ENCODE data around the gene VAMP4. TPM values are rescaled to one million over a fixed set of nuclear protein-coding genes. Genes with fewer than 3 reads are reported as not detected.

The VAMP4 gene, protein sequence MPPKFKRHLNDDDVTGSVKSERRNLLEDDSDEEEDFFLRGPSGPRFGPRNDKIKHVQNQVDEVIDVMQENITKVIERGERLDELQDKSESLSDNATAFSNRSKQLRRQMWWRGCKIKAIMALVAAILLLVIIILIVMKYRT
- 7.3 and 7.7 TPM in 2 replicates for total RNA-seq

DNA sequence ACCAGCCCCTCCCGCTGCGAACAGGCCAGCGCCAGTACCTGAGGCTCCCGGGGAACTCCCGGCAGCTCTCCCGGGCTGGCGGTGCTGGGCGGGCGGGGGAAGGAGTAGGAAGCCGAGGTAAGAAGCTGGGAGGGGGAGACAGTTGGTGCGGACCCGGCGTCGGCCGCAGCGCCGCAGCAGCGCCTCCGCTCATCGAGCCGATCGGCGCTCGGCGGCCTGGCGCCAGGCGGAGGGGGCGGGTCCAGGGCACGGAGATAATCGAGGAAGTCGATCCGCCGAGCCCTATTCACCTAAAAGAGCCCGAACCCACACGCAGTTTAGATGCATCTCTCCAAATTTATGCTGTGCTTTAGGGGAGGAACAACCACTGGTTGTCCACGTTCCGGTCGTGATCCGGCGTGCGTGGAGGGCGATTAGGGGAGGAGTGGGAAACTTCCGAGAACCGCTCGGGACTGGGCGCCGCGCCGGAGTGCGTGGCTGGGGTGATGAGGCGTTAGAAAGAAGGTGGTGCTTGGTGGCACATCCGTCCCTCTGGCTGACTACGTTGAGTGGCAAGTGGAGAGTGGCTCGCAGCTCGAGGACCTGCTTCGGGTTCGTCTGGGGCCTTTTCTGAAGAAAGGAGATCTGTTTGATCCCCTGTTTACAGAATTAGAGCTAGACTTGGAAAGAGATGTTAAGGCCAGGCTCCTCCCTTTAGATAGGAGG, at the start of gene VAMP4:
TSS of gene VAMP4 (minus strand) at position 194 of the 705 bp plus-strand sequence. CDS start 3,651 bp downstream, outside the sequence.
- peak within 1 kb of the TSS; percentile 92 for H3K4me3 ChIP-seq (ENCODE audit: low read depth, low read length)
- DNase-seq (ENCODE audit: low read depth), result peak; percentile 83
- TF ChIP-seq, protein P1, sequence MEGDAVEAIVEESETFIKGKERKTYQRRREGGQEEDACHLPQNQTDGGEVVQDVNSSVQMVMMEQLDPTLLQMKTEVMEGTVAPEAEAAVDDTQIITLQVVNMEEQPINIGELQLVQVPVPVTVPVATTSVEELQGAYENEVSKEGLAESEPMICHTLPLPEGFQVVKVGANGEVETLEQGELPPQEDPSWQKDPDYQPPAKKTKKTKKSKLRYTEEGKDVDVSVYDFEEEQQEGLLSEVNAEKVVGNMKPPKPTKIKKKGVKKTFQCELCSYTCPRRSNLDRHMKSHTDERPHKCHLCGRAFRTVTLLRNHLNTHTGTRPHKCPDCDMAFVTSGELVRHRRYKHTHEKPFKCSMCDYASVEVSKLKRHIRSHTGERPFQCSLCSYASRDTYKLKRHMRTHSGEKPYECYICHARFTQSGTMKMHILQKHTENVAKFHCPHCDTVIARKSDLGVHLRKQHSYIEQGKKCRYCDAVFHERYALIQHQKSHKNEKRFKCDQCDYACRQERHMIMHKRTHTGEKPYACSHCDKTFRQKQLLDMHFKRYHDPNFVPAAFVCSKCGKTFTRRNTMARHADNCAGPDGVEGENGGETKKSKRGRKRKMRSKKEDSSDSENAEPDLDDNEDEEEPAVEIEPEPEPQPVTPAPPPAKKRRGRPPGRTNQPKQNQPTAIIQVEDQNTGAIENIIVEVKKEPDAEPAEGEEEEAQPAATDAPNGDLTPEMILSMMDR (IDR thresholded peaks at IDR 0.05; ENCODE audit: insufficient read depth, low read depth, low read length), result no peak

DNA sequence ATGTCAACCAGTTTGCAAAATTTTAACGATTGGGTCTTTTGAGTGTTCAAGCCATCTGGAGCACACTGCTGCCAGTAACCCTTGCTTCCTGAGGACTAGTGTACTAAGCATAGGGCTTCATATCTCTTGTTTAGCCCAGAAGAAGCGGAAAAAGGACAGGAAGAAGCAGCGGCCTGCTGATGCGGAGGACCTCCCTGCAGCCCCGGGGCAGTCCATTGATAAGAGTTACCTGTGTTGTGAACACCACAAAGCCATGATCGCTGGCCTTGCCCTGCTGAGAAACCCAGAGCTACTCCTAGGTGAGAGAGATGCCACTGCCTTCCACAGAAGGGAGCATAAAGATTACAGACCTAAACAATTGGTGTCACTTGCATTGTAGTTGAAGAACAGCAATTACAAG, 48.5 kb upstream of the VAMP4 start:
- DNase-seq (ENCODE audit: low read depth), result no peak

DNA sequence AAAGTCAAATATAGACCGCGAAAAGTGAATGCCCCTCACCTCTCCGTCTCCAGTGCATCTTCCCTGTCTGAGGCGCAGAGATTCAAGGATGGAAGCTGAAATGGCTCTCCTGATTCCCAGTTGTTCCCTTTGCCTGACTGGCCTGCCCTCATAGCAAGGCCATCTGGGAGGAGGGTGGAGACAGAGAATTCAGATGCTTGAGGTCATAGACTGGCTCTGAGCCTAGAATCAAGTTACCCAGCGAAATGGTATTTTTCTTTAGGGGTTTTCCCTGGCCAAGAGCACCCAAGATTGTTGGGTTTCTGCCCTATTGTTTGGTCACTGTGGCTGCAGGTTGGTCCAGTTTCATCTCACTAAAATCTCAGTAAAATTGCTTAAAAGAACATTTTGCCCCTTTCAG, 46.8 kb upstream of the VAMP4 start:
- H3K4me3 ChIP-seq (ENCODE audit: low read depth, low read length), result no peak overlapping the region
- TF ChIP-seq, protein P1 (IDR thresholded peaks at IDR 0.05; ENCODE audit: insufficient read depth, low read depth, low read length), result no peak
- peak; percentile 58 for DNase-seq (ENCODE audit: low read depth)

More for the DNA sequence above, 48.5 kb upstream of the VAMP4 start:
- TF ChIP-seq, protein P1 (IDR thresholded peaks at IDR 0.05; ENCODE audit: insufficient read depth, low read depth, low read length), result no peak
- no peak overlapping the region for H3K4me3 ChIP-seq (ENCODE audit: low read depth, low read length)

DNA sequence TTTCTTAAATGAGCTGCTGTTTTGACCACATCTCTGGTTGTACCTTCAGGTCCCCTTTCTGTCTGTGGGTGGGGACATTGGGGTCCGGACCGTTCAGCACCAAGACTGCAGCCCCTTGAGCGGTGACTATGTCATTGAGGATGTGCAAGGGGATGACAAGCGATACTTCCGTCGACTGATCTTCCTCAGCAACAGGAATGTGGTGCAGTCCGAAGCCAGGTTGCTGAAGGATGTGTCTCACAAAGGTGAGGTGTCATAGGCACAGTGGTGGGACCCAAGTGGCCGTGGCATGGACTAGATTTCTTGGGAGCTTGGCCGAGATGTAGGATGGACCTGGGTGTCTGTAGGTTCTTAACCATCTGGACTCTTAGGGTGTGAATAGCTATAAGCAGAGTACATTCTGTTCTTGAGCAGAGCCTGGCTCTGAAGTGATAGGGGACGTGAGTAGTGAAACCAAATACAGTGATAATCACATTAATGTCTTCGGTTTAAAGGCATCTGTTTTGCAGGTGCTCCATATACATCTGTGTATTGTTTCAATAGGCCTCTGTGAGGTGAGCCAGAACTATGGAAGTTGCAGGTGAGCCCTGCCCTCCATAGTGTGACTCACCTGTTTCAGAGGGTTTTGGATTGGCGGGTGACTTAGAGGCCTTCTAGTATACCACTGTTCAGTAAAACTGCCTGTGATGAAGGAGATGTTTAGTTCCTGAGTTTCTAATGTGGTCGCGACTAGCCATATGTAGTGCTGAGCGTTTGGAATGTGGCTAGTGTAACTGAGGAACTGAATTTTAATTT, 46.0 kb upstream of the VAMP4 start:
- H3K4me3 ChIP-seq (ENCODE audit: low read depth, low read length), result no peak overlapping the region
- TF ChIP-seq, protein P1 (IDR thresholded peaks at IDR 0.05; ENCODE audit: insufficient read depth, low read depth, low read length), result no peak
- DNase-seq (ENCODE audit: low read depth), result no peak

DNA sequence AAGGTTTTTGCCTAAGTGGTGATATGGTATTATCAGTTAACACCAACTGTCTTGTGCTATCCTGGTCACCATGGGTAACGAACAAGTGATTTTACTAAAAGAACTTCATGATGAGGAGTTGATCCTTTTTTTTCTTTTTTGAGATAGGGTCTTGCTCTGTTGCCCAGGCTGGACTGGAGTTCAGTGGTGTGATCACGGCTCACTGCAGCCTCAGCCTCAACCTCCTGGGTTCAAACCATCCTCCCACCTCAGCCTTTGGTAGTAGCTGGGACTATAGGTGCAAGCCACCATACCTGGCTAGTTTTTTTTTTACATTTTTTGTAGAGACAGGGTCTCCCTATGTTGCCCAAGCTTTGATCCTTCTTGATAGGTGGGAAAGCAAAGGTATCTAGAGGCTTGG, 44.7 kb upstream of the VAMP4 start:
- TF ChIP-seq, protein P1 (IDR thresholded peaks at IDR 0.05; ENCODE audit: insufficient read depth, low read depth, low read length), result no peak
- no peak overlapping the region for H3K4me3 ChIP-seq (ENCODE audit: low read depth, low read length)

DNA sequence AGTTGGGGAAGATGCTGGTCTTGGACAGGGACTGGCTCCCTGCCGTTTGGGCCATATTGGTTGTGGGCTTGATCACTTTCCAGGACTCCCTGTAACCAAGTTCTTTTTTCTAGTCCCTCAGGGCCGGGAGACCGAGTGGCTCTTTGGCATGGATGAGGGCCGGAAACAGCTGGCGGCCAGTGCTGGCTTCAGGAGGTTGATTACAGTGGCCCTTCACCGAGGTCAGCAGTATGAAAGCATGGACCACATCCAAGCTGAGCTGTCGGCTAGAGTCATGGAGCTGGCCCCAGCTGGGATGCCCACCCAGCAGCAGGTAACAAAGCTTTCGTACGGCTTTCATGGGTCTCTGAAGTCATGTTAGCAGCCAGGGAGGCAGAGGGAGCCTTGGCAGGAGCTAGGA, 43.9 kb upstream of the VAMP4 start:
- TF ChIP-seq, protein P1 (IDR thresholded peaks at IDR 0.05; ENCODE audit: insufficient read depth, low read depth, low read length), result no peak
- no peak for DNase-seq (ENCODE audit: low read depth)
- no peak overlapping the region for H3K4me3 ChIP-seq (ENCODE audit: low read depth, low read length)

More for the DNA sequence above, 44.7 kb upstream of the VAMP4 start:
- DNase-seq (ENCODE audit: low read depth), result no peak
